Stomach (tissue), 4 donors: ENCODE measurements around the gene CHN2.

ENCODE experiments used
- EP300 ChIP-seq: sonication (generic); formaldehyde crosslinking; IDR thresholded peaks from one replicate; pipeline ENCODE4 v1.6.1; 2017; ENCODE audit warnings: antibody characterized with exemption
- POLR2A ChIP-seq, 4 donors: fragments of 450-650 bp; IDR thresholded peaks; one replicate each; pipeline ENCODE4 v1.6.1; 2016; ENCODE audit warnings: antibody characterized with exemption in 4 of 4, control low read depth in 2 of 4, mild to moderate bottlenecking in 1 of 4, moderate library complexity in 1 of 4
- TF ChIP-seq, protein P1 (sequence below), 7 experiments: fragments of 450-650 bp in 4 of 7; fragments of 200-600 bp in 3 of 7; sonication (generic) in 3 of 7; IDR thresholded peaks; one replicate each; pipeline ENCODE4 v1.5.1; 2016 to 2019; ENCODE audit warnings: antibody characterized with exemption in 7 of 7, control low read depth in 2 of 7, mild to moderate bottlenecking in 1 of 7

DNA sequence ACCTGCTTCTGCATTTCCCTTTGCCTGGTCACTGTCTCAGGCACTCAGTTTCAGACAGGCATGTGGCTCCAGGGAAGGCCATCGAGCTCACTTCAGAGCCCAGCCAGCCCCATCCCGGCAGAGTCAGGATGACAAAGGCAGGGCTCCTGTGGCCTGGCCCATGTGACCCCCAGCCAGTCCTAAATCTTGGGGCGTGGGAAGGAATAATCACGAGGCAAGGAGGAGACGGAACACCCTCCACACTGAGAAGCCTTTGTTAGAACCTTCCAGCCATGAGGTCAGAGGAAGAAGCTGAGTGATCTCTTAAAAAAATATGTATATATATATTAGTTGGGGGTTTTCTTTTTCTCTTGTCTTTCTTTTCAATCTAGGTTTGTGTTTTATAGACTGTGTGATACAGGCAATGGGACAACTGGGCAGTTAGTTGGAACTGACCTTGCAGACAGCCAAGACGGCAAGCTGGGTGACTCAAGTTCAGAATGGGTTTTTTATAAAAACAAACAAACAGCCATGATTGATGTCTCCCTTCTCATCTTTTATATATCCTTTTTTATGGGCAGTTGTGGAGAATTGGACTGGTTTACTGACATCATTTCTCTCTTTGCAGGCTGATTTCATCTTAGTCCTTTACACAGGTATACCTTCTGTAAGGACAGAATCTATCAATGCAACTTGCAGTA, 60.8 kb downstream of the CHN2 start:
- TF ChIP-seq, protein P1, sequence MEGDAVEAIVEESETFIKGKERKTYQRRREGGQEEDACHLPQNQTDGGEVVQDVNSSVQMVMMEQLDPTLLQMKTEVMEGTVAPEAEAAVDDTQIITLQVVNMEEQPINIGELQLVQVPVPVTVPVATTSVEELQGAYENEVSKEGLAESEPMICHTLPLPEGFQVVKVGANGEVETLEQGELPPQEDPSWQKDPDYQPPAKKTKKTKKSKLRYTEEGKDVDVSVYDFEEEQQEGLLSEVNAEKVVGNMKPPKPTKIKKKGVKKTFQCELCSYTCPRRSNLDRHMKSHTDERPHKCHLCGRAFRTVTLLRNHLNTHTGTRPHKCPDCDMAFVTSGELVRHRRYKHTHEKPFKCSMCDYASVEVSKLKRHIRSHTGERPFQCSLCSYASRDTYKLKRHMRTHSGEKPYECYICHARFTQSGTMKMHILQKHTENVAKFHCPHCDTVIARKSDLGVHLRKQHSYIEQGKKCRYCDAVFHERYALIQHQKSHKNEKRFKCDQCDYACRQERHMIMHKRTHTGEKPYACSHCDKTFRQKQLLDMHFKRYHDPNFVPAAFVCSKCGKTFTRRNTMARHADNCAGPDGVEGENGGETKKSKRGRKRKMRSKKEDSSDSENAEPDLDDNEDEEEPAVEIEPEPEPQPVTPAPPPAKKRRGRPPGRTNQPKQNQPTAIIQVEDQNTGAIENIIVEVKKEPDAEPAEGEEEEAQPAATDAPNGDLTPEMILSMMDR (IDR thresholded peaks at IDR 0.05) = no peak
- TF ChIP-seq EP300 (no peak), POLR2A (IDR thresholded peaks at IDR 0.05) (no peak)
